Middle frontal gyrus (tissue), 1 donor: Measurements from ENCODE around the gene PRKCA.
"Not testable (repeated sequence)": the region's sequence is repeated elsewhere in the genome, so short reads cannot be mapped to it uniquely, and the experiment has no call there.

Experiments used
- DNase-seq: peaks from one replicate; pipeline ENCODE4 v3.0.0-alpha.2; 2015; ENCODE audit warnings: low spot score; ENCODE audit errors: extremely low spot score

Gene PRKCA

GRCh38 chr17:66301864-66302741 lies at the start of gene PRKCA:
Gene PRKCA, plus strand, starts transcription at chr17:66302613.
- peak; percentile 71 for DNase-seq

- not testable (repeated sequence) for DNase-seq
These were observed 49.0 kb upstream of the PRKCA start for GRCh38 chr17:66253458-66253857.

- peak; percentile 47 for DNase-seq
These were observed 47.3 kb upstream of the PRKCA start for GRCh38 chr17:66255112-66255511.

GRCh38 chr17:66255527-66255971 lies 46.9 kb upstream of the PRKCA start:
- DNase-seq, result no peak

- DNase-seq, result no peak
These were observed 42.1 kb upstream of the PRKCA start for GRCh38 chr17:66260275-66260674.

- DNase-seq, result no peak
These were observed 41.7 kb upstream of the PRKCA start for GRCh38 chr17:66260688-66261087.

- no peak for DNase-seq
These were observed 39.6 kb upstream of the PRKCA start for GRCh38 chr17:66262767-66263166.

GRCh38 chr17:66264696-66265095 lies 37.7 kb upstream of the PRKCA start:
- DNase-seq, result no peak

- no peak for DNase-seq
These were observed 34.0 kb upstream of the PRKCA start for GRCh38 chr17:66268247-66268927.

- no peak for DNase-seq
These were observed 32.3 kb upstream of the PRKCA start for GRCh38 chr17:66270106-66270505.

- DNase-seq, result no peak
These were observed 30.9 kb upstream of the PRKCA start for GRCh38 chr17:66271512-66271911.

GRCh38 chr17:66272811-66273585 lies 29.4 kb upstream of the PRKCA start:
- DNase-seq, result no peak

GRCh38 chr17:66273586-66273848 lies 28.9 kb upstream of the PRKCA start:
- DNase-seq, result no peak

- DNase-seq, result no peak
These were observed 26.8 kb upstream of the PRKCA start for GRCh38 chr17:66275651-66276050.

GRCh38 chr17:66276328-66276937 lies 26.0 kb upstream of the PRKCA start:
- DNase-seq, result no peak

- no peak for DNase-seq
These were observed 25.2 kb upstream of the PRKCA start for GRCh38 chr17:66277191-66277590.

- no peak for DNase-seq
These were observed 20.6 kb upstream of the PRKCA start for GRCh38 chr17:66281661-66282369.

- DNase-seq, result no peak
These were observed 19.0 kb upstream of the PRKCA start for GRCh38 chr17:66283296-66283934.

GRCh38 chr17:66283971-66284370 lies 18.4 kb upstream of the PRKCA start:
- no peak for DNase-seq

- DNase-seq, result no peak
These were observed 17.3 kb upstream of the PRKCA start for GRCh38 chr17:66285149-66285548.

- no peak for DNase-seq
These were observed 14.5 kb upstream of the PRKCA start for GRCh38 chr17:66287911-66288310.
